Islet precursor cell (in vitro differentiated cells): ENCODE data around the gene YIF1A.
A peak's percentile ranks its signal among the peaks of the same experiment; 100 is the strongest.
"Not testable (repeated sequence)": the region's sequence is repeated elsewhere in the genome, so short reads cannot be mapped to it uniquely, and the experiment has no call there.

Experiments used
- DNase-seq: peaks from one replicate; pipeline ENCODE4 v3.0.0-alpha.2; 2018

The YIF1A gene

DNA sequence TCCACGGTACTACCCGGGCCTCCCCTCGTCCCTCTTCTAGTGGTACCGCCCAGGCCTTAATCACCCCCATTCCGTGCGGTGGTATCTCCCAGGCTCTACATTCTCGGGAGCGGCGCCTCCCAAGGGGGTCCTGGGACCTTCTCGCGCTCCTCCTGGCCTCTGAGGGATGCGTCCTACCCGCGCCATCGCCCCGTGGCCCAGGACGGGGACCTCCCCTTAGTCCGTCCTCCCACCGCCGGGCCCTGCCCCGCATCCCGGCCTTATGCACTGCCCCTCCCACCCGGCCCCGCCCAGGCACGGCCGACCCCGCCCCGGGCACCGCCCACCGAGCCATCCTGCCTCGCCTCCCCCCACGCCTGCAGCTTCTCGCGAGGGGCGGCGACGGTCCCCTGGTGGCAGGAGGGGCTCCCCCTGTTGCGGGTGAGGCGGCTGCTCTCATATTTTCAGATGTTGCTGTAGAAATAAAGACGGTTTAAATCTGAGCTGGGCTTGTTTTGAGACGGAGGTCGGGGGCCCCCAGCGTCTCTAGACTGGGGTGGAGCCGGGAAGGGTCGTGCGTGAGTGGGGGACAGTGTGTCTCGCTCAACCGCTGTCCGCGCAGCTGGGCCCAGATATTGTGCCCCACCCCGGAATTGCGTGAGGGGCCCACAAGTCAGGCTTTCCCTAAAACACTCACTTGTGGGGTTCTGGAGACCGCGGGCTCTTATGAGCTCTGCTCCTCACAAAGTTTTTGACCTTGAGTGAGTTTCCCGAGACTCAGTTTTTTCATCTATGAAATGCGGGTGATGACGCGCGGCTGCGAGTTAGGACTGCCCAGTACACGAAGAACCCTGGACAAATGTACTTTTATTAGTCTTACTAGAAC, 21.3 kb downstream of the YIF1A start:
- peak; percentile 96 for DNase-seq

DNA sequence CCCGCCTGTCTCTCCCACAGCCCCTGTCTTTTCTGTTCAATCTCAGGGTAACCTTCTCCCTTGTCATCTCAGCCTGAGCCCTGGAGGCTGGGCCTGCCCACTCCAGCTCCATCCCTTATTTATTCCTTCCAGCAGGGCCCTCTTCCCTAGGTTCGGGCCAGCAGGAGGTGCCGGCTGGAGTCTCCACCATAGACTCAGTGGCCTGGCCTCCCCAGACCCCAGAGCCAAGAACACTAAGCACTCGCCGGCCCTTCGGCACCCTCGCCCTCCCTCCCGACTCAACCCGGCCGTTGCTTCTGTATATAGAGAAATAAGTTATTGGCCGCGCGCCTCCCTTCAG, 21.9 kb downstream of the YIF1A start:
- DNase-seq = no peak

DNA sequence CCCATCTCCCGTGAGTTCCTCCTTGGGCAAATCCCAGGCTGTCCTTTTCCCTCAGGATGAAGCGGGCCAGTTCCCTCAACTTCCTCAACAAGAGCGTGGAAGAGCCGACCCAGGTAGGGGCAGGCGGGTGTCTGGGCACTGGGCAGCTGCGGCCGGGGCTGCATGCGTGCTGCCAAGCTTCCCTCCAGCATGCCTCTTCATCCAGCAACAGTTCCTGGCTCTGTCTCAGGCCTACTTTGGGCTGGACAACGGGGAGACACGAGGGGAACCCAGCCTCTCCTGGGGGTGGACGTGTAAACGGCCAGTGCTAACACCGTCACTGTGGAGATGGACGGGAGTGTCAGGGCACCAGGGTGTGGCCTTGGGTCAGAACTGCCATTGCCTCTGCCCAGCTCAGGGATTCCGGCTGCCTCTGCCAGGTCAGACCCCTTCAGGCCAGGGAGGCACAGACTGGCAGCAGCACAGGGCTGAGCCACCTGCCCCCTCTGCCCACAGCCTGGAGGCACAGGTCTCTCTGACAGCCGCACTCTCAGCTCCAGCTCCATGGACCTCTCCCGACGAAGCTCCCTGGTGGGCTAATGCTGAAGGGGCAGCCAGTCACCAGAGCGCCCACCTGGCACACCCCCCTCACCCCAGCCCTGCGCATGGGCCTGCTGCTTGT, 22.4 kb downstream of the YIF1A start:
- no peak for DNase-seq

DNA sequence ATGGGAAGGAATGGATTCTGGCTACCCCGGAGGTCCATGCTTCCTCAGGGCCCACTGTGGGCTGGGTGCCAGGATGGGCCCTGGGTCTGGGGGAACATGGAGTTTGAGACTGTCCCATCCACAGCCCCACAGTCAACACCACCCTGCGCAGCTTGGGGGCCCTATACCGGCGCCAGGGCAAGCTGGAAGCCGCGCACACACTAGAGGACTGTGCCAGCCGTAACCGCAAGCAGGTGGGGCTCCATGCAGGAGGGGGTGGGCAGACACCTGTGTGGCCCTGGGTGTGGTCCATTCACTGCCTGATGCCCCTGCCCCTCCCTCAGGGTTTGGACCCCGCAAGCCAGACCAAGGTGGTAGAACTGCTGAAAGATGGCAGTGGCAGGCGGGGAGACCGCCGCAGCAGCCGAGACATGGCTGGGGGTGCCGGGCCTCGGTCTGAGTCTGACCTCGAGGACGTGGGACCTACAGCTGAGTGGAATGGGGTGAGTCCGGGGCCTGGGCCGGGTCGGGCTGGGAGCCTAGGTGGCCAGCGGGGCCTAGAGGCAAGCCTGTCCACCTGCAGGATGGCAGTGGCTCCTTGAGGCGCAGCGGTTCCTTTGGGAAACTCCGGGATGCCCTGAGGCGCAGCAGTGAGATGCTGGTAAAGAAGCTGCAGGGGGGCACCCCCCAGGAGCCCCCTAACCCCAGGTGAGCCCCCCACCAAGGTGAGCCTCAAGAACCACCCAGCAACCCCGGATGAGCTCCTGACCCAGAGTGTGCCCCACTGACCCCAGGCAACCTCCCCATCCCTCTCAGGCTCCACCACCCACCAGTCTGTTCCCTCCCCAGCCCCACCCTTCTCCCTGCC, 23.2 kb downstream of the YIF1A start:
- no peak for DNase-seq

DNA sequence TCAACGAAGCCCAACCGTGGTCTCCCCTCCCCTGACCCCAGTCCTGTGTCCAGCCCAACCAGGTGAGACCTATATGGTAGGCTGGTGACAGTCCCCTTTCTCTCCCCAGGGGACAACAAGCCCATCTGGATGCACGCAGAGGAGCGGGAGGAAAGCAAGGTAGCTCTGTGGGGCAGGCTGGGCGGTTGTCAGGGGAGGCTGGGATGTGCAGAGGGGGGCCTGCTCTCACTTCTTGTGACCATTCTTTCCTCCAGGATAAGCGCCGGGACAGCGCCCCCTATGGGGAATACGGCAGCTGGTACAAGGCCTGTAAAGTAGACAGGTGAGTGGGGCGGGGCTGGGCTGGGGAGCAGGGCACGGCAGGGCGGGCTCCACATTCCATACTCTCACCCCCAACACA, 24.0 kb downstream of the YIF1A start:
- DNase-seq = no peak

DNA sequence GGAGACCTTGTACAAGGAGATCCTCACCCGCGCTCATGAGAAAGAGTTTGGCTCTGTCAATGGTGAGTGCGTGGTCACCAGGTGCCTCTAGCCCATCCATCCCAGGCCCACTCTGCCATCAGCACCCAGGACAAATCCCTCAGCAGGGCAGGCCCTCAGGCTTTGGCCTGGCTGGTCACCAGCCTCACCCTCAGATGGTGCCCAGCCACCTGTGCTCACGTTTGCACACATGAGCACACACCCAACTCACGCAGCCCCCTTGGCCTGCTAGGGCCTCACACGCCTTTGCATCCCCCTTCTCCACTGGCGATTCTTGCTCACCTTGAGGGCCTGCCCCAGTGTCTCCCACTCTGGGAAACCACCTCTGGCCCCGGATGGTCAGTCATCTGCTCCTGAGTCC, 24.6 kb downstream of the YIF1A start:
- no peak for DNase-seq

DNA sequence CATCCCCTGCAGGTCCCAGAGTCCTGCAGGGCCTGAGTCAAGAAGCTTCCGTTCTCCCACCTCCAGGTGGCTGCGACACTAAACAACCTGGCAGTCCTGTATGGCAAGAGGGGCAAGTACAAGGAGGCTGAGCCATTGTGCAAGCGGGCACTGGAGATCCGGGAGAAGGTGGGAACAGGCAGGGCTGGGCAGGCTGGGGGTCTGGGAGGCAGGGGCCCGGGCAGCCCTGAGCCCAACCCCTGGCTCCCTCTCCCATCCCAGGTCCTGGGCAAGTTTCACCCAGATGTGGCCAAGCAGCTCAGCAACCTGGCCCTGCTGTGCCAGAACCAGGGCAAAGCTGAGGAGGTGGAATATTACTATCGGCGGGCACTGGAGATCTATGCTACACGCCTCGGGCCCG, 25.2 kb downstream of the YIF1A start:
- DNase-seq = no peak

DNA sequence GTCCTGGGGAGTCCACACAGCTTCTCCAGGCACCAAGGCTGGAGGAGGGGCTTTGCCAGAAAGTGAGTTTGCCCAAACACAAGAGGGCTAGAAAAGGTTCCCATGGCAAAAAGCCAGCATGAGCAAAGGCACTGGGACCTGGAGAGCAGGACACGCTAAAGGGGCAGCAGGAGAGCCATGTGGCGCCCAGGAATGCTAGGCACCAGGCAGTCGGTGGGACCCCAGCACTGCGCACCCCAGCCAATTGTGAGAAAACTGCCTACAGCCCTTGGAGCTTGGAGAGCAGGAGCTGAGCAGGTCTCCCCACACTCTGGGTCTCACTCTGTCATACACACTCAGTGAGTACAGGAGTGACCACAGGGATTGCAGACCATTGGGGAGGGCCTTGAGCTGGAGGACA, 25.7 kb downstream of the YIF1A start:
- no peak for DNase-seq

DNA sequence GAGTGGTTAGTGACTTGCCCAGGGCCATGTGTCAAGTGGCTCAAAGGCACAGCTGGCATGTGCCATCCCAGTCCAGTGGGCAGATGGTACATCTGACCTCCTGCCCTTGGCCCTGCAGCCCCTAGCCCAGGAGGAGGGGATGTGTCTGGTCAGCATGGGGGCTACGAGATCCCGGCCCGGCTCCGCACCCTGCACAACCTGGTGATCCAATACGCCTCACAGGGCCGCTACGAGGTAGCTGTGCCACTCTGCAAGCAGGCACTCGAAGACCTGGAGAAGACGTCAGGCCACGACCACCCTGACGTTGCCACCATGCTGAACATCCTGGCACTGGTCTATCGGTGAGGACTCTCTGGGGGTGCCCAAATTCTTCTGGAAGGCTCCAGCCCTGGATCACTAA, 26.2 kb downstream of the YIF1A start:
- no peak for DNase-seq

DNA sequence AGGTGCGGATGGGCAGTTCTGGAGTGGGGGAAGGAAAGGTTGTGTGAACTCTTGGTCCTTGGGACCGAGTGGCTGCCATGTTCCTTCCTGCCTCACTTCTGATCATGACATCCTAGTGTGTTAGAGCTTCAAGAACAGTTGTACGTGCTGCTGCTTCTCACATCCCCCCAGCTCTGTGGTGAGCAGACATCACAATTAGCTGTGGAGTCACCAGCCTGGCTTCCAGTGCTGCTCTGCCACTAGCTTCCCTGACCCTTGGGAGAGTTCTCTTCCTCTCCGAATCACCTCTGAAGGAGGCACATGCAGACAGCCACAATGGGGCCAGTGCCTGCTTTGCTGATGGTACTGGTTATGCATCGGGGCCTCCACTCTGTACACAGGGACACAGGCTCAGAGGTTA, 26.8 kb downstream of the YIF1A start:
- DNase-seq = no peak

DNA sequence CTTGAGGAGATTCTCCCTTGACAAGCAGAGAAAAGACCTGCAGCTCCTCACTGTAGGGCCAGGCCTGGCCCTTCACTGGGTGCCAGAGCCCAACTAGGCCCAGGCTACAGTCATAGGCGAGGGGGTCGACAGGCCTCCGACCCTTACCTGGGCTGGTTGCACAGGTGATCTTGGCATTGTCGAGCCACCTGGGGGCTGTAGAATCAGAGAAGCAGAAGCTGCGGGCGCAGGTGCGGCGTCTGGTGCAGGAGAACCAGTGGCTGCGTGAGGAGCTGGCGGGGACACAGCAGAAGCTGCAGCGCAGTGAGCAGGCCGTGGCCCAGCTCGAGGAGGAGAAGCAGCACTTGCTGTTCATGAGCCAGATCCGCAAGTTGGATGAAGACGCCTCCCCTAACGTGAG, 27.4 kb downstream of the YIF1A start:
- no peak for DNase-seq

DNA sequence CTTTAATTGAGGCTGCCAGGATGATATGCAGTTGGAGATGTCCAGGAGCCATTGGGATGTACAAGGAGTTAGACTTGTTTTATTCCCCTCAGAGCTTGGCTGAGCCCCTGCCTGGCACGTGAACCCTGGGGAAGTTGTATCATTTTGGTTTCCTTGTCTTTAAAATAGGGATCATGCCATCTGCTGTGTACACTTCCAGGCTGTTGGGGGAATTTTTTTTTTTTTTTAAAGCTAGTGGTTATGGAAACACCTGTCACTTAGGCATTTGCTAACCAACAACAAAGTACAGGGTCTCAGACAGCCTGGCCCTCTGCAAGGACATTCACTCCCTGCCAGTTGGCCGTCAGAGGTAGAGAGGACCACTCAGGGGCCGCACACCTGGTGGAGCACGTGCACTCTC, 29.0 kb downstream of the YIF1A start:
- DNase-seq = no peak

DNA sequence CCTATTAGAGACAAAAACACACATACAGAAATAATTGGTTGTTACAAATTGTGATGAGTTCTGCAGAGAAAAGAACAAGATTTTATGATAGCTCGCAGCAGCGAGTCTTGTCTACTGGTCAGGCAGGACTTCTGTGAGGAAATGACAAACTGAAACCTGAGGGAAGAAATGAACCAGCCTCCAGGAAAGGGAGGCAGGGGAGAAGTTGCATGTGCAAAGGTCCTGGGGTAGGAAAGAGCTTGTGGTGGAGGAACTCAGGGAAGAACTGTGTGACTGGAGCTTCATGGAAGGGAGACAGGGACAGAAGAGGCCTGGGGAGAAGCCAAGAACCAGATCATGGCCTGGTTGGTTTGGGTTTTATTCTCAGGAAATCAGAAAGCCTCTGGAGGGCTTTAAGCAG, 29.7 kb downstream of the YIF1A start:
- no peak for DNase-seq

DNA sequence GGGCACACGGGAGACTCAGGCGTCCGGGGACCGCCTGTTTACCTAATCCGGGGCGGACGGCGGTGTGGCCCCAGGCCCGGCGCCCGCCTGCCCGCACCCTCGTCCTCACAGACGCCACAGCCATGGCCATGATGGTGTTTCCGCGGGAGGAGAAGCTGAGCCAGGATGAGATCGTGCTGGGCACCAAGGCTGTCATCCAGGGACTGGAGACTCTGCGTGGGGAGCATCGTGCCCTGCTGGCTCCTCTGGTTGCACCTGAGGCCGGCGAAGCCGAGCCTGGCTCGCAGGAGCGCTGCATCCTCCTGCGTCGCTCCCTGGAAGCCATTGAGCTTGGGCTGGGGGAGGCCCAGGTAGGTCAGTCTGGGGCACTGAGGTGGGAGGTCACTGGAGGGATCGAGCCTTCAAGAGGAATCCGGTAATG, 30.5 kb downstream of the YIF1A start:
- no peak for DNase-seq

DNA sequence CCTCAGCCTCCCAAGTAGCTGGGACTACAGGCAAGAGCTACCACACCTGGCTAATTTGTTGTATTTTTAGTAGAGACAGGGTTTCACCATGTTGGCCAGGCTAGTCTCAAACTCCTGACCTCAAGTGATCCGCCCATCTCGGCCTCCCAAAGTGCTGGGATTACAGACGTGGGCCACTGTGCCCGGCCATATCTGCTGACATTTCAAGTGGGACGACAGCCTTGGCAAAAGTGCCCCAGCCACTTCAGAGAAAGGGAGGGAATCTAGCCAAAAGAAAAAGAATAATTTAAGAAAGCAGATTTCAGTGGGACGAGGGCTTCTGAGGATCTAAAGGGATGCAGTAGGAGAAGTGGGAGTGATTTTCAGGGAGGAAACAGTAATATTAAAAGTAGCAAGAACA, 35.9 kb downstream of the YIF1A start:
- not testable (repeated sequence) for DNase-seq

DNA sequence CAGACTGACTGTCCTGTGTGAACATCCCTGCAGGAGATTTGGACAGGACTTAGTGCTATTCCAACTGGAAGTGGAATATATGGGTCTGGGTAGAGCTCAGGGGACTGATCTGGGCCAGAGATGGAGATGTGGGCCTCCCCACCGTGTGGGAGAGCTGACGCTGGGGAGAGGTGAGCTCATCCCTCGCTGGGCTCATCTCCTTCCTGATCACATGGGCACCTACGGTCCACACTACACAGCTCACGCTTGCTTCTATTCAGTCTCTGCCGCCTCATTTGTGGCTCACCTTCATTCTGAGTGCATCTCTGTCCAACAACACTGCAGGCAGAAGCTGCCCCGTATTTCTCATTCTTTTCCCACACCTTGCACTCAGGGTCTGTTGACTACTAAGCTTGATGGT, 37.1 kb downstream of the YIF1A start:
- no peak for DNase-seq

DNA sequence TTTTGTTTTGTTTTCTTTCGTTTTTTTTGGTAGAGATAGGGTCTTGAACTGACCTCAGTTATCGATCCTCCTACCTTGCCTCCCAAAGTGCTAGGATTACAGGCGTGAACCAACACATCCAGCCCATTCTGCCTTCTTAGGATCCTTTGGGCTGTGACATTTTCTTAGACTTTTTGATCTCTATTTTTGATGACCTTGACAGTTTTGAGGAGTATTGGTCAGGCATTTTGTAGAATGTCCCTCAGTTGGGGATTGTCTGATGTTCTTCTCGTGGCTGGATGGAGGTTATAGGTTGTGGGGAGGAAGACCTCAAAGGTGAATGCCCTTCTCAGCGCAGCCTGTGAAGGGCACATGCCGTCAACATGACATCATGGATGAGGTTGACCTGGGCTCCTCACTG, 40.0 kb downstream of the YIF1A start:
- DNase-seq = no peak

DNA sequence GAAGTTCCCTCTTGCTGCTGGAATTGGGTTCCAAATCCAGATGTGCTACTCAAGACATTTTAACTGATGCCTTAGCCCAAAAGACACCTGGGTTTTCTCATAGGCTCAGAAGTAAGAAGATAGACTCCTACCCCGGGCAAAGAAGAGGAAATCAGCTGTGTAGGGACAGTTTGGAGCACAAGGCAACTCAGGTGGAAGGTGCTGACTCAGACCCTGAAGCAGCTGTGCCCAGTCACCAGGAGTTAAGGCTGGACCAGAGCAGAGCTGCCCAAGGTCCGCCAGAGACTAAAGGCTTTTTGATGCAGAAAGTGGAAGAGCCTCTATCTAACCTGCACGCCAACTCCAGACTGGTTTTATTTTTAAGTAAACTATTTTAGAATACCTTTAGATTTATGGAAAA, 41.1 kb downstream of the YIF1A start:
- no peak for DNase-seq

DNA sequence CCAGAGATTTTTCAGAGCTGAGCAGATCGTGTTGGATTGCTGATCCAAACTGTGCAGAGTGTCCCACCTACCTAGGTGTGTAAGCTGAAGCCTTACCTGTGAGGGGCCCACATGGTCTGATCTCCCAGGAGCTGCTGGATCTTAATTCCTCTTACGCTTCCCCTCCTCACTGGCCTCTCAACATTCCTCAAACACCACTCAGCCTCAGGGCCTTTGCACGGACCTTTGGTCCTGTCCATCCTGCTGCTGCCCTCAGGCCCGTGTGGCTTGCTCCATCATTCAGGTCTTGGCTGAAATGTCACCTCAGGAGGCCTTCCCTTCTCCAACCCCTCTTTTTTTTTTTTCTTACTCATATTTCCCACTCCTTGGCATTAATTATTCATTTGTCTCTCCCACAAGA, 41.6 kb downstream of the YIF1A start:
- no peak for DNase-seq

DNA sequence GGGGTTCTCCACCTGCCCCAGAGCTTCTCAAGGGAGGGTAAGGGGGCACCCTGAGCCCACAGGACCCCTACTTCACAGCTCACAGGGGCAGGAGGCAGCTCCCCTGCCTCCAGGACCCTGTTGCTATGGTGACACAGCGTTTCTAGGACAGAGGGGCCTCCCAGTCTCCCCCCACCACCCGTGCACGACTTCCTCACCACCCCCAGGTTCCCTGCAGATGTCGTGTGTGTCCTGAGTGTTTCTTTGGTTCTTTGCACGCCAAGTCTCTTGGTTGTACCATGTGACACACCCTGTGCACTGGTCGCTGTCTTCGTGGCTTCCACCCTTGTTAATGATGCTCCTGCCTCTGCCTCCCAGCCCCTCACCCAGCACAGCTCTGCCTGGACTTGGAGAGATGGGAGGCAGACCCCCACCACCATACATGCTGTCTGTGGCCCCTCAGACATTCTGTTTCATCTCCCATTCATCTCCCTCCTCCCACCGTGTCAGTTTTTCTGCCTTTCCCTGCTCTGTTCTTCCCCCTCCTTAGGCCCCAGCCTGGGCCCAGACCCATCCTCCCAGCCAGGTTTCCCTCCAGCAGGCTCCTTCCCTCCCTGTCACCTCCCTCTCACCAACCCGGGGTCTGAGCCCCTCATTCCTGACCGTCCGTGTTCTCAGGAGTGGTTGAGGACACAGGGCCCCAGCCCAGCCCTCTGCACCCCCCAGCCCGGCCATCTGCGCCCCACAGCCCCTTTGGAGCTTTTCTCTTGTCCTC, 45.0 kb downstream of the YIF1A start:
- DNase-seq = no peak

DNA sequence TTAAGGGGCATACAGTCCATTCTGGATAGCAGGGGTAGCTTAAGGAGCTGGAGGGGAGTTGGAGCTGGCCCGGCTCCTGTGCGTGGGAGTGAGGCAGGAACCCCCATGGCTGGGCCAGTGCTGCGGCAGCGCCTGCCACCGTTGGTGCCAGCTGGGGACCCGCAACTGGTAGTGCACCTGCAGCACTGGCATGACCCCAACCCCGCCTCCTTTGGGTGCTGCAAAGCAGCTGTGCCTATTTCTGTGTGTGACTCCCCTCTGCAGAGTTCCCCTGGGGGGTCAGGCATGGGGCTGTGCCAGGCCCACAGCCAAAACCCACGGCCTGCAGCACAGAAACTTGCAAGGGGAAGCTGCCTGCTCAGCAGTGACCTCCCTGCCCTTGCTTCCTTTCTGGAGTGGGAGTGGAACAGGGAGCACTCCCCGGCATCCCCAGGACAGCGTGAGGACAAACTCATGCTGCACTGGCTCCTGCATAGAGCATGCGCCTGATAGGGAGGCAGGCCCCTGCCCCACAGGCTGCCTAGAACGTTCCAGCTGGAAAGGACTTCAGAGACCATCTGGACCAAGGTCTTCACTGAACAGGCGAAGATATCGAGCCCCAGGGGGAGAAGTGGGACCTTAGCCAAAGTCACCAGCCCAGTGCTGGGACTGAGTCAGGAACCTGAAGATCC, 46.7 kb downstream of the YIF1A start:
- no peak for DNase-seq

DNA sequence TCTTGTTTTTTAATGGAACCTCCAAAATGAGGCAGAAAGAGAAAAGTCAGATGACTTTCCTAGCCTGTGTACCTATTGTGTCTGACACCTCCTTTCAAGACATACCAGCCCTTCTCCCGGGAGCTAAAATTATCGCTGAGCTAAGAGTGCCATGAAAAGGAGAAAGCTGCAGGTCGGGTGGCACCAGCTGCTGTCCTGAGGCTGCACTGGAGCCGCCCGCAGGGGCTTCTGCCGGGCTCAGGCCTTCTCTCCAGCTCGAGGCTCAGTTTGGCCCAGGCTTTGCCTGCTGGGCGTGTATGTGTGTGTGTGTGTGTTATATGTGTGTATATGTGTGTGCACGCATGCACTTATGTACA, 48.2 kb downstream of the YIF1A start:
- no peak for DNase-seq
